ENCODE data around the gene NEU4. TPM values are rescaled to one million over a fixed set of nuclear protein-coding genes. Genes with fewer than 3 reads are reported as not detected.

The NEU4 gene
- total RNA-seq, 1 donor from 2014 or later, result 0.42 TPM

GRCh38 chr2:241768850-241769249 lies 40.1 kb upstream of the NEU4 start:
- Mint-ChIP-seq H3K27ac (ENCODE audit: unreplicated experiment) (no peak overlapping the region), H3K9me3 (ENCODE audit: low read depth) (no peaks in the 10 kb centered on the region), H3K36me3 (ENCODE audit: low read depth) (no peaks in the 10 kb centered on the region), H3K27me3 (ENCODE audit: low read depth) (no peaks in the 10 kb centered on the region), H3K4me3 (ENCODE audit: unreplicated experiment) (no peak overlapping the region), H3K4me1 (ENCODE audit: low read depth) (no peaks in the 10 kb centered on the region)
- peak; percentile 87 for DNase-seq (ENCODE audit: low spot score)
- TF ChIP-seq, protein P1, sequence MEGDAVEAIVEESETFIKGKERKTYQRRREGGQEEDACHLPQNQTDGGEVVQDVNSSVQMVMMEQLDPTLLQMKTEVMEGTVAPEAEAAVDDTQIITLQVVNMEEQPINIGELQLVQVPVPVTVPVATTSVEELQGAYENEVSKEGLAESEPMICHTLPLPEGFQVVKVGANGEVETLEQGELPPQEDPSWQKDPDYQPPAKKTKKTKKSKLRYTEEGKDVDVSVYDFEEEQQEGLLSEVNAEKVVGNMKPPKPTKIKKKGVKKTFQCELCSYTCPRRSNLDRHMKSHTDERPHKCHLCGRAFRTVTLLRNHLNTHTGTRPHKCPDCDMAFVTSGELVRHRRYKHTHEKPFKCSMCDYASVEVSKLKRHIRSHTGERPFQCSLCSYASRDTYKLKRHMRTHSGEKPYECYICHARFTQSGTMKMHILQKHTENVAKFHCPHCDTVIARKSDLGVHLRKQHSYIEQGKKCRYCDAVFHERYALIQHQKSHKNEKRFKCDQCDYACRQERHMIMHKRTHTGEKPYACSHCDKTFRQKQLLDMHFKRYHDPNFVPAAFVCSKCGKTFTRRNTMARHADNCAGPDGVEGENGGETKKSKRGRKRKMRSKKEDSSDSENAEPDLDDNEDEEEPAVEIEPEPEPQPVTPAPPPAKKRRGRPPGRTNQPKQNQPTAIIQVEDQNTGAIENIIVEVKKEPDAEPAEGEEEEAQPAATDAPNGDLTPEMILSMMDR (IDR thresholded peaks at IDR 0.05), result no peak

- TF ChIP-seq, protein P1 (IDR thresholded peaks at IDR 0.05), result no peak
- H3K36me3 Mint-ChIP-seq (ENCODE audit: low read depth), result no peaks in the 10 kb centered on the region
- peaks cover 3% of the 10 kb centered on the region for H3K4me1 Mint-ChIP-seq (ENCODE audit: low read depth)
- no peak overlapping the region for H3K4me3 Mint-ChIP-seq (ENCODE audit: unreplicated experiment)
- H3K27ac Mint-ChIP-seq (ENCODE audit: unreplicated experiment), result no peak overlapping the region
- H3K27me3 Mint-ChIP-seq (ENCODE audit: low read depth), result no peaks in the 10 kb centered on the region
- no peaks in the 10 kb centered on the region for H3K9me3 Mint-ChIP-seq (ENCODE audit: low read depth)
- DNase-seq (ENCODE audit: low spot score), result no peak
These were observed 39.2 kb upstream of the NEU4 start for GRCh38 chr2:241769819-241770184.

- no peaks in the 10 kb centered on the region for H3K27me3 Mint-ChIP-seq (ENCODE audit: low read depth)
- peak; percentile 88 for DNase-seq (ENCODE audit: low spot score)
- TF ChIP-seq, protein P1 (IDR thresholded peaks at IDR 0.05), result no peak
- H3K36me3 Mint-ChIP-seq (ENCODE audit: low read depth), result no peaks in the 10 kb centered on the region
- H3K4me1 Mint-ChIP-seq (ENCODE audit: low read depth), result peaks cover 7% of the 10 kb centered on the region
- no peaks in the 10 kb centered on the region for H3K9me3 Mint-ChIP-seq (ENCODE audit: low read depth)
- H3K27ac Mint-ChIP-seq (ENCODE audit: unreplicated experiment), result no peak overlapping the region
- no peak overlapping the region for H3K4me3 Mint-ChIP-seq (ENCODE audit: unreplicated experiment)
These were observed 38.6 kb upstream of the NEU4 start for GRCh38 chr2:241770185-241770935.

DNA sequence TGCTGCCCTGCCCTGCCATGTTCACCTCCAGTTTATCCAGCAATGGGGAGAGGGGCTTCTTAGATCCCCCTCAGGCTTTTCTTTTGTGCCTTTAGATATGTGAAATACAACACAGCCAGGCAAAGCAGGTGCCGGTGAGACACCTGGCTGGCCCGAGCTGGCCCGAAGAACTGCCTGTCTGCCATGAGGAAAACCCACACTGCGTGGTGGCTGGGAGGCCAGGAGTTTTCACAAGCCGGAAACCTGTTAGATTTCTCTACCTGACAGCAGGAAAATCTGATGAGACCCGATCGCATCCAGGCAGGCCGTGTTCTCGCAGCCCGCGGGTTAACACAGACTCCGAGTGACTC lies 38.1 kb upstream of the NEU4 start:
- TF ChIP-seq, protein P1 (IDR thresholded peaks at IDR 0.05), result no peak
- no peak for DNase-seq (ENCODE audit: low spot score)
- Mint-ChIP-seq H3K36me3 (ENCODE audit: low read depth) (no peaks in the 10 kb centered on the region), H3K9me3 (ENCODE audit: low read depth) (no peaks in the 10 kb centered on the region), H3K4me3 (ENCODE audit: unreplicated experiment) (no peak overlapping the region), H3K4me1 (ENCODE audit: low read depth) (peaks cover 7% of the 10 kb centered on the region), H3K27me3 (ENCODE audit: low read depth) (no peaks in the 10 kb centered on the region), H3K27ac (ENCODE audit: unreplicated experiment) (no peak overlapping the region)

GRCh38 chr2:241771286-241772062 lies 37.5 kb upstream of the NEU4 start:
- no peaks in the 10 kb centered on the region for H3K27me3 Mint-ChIP-seq (ENCODE audit: low read depth)
- TF ChIP-seq, protein P1 (IDR thresholded peaks at IDR 0.05), result no peak
- H3K4me3 Mint-ChIP-seq (ENCODE audit: unreplicated experiment), result no peak overlapping the region

More at GRCh38 chr2:241771286-241772062, 37.5 kb upstream of the NEU4 start:
- Mint-ChIP-seq H3K27ac (ENCODE audit: unreplicated experiment) (no peak overlapping the region), H3K36me3 (ENCODE audit: low read depth) (no peaks in the 10 kb centered on the region), H3K9me3 (ENCODE audit: low read depth) (no peaks in the 10 kb centered on the region), H3K4me1 (ENCODE audit: low read depth) (peaks cover 7% of the 10 kb centered on the region)
- DNase-seq (ENCODE audit: low spot score), result peak; percentile 76
